DMS114 treated with DMSO at 0.1 percent for 48 hours (cell line): ENCODE measurements around the gene PSMA6.
"Not testable (repeated sequence)": the region's sequence is repeated elsewhere in the genome, so short reads cannot be mapped to it uniquely, and the experiment has no call there.

Experiments
- DNase-seq: peaks from one replicate; lab custom pipeline; 2025; ENCODE audit not compliant: unreplicated experiment; lab: John Stamatoyannopoulos, UW

PSMA6 gene

DNA sequence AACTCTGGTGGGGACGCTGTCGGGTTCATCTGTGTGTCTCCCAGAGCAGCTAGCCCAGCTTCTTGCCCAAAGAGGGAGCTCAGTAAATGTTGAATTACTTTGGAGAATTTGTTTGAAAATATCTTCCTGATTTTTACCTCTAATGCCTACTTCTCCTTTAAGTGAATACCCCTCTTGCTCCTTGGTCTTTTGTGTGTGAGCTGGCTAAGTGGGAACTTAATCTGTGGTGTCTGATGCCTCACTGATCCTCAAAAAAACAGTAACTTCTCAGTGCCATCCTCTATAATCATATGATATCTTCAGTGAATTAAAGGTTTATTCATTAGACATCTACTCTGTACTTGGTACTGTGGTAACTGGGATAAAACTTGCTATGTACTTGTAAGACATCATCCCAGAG, 7.7 kb upstream of the PSMA6 start:
- DNase-seq, result no peak

DNA sequence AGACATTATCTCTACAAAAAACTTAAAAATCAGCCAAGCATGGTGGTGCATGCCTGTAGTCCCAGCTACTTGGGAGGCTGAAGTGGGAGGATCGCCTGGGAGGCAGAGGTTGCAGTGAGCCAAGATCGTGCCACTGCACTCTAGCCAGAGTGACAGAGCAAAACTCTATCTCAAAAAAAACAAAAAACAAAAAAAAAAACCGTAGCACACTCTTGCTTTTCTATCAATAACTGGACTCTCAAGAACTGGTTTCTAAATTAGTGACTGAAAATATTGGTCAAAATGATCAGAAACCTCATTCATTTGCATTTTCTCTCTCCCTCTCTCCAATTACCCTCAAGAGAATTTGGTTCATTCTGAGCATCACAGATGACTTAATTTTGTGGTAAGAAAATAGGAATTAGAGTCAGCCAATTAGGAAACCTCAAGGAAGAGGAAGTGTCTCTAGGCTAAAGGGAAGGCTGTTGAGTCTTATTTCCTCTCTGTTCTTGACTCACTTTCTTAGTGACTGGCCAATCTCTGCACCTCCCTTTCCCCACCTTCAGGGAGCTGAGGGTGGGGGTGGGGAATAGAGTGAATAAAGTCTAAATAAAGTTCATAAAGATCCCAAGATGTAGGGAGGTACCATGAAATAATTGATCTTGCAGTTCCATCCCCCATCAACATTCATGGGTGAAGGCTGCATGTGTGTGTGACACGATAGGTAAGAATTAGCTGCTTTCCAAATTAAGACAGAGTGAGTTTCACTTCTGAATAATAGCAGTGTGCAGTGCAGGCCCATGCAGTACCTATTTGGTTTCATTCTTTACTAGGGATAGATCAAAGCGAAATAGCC, 6.8 kb upstream of the PSMA6 start:
- DNase-seq, result no peak

DNA sequence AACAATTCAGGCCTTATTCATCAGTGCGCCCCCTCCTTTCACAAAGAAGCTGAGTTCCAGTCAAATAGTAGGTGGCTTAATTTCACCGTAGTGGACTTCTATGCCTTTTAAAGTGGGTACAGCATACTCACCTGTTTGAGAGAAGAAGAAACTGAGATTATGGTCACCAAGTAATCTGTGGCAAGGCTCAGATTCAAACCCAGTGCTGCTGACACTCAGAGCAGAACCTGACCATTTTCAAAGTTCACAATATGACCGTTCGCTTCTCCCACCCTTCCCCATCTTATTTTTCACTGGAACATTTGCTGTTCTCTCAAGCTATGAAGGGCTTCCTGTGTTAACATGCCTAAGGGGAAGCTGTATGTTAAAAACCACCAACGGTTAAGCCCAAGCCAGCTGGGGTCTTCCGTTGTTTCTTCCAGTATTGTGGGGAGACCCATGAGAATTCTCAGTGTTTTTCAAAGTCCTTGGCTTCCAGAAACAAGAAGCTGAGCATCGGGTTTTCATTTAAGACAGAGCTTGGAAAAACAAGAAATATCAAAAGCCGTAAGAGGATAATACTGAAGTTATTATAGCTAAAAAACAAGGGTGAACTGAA, 6.1 kb upstream of the PSMA6 start:
- no peak for DNase-seq

DNA sequence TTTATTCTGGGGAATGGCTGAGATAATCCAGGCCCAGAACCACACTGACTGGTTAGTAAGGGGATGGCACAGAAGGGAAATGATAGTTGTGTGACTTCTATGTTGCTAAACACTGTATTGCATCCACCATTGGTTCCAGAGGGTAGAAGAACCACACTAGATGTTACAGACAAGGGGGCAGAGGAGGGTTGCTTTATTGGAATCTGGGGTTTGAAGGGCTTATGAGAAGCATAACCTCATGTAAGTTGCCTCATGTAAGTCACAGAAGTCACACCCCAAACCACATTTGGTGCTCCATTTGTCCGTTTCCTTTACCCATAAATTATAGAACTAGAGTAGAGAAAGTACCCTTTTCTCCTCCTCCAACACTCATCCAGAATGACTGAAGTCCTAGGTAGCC, 5.5 kb upstream of the PSMA6 start:
- no peak for DNase-seq

DNA sequence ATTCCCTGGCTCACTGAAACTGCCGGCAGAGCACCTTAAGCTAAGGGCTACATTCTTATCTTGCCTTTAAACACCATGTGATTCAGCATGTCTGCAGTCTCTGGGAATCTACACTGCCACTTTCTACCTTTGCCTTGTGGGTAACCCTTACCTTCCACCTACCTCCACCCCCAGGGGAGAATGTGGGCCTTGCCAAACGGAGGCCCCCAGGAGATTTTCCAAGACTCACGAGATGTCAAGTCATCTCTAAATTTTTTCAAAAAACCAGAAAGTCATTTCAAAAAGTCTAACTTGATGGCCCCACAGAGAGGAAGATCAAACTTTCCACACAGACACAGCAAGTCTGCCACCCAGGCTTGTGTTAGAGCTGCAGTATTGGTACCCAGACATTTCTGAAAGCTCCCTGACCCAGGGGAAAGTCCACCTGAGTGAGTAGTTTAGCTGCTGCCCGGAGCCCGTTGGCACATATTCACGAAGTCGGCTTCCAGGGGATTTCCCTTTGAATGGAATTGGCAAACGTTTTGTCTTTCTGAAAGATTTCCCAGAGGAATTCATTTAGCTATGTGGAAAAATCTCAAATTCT, 4.7 kb upstream of the PSMA6 start:
- DNase-seq, result no peak

DNA sequence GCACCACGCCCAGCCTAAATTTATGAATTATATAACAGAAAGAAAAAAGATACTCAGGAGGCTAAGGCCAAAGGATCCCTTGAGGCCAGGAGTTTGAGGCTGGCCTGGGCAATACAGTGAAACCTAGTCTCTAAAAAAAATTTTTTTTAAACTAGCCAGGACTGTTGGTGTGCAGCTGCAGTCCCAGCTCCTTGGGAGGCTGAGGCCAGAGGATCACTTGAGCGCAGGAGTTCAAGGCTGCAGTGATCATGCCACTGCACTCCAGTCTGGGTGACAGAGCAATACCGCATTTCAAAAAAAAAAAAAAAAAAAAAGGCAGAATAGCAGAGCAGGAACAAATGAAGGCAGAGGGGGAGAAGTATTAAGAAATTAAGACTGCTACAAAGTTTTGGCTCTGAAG, 2.6 kb upstream of the PSMA6 start:
- DNase-seq, result no peak

DNA sequence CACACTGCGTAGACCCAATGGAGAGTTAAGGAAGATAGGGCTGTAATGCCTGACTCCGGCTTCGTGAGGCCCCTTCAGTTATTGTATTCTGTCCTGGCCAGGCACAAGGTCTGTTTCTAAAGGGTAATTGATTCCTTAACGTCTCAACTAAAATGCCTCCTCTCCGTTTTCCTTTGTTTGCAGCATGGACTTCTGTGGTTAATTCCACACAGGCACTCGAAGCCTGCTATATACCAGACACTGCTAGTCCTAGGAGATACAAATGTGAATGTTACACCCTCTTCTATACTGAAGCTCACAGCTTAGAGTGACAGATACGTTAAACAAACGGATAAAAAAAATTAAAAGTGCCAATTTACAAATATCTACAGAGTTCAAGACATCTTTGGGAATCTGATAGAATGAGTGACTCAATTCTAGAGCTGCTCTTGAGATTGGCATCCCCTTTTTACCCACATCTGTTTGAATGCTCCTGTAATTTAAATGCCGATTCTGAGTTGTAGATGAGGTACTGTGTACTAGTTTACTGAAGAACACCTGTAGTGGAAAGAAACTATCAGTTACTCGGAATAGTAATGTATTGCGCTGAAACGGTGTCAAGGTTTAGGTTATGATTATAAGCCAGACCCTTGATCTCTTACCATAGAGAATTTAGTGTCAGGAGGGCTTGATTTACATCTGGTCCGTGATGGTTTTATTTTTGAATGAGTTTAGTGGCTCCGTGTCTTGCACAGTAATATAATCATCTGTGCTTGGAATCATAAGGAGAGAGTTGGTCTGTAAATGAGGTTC, 784 bp downstream of the PSMA6 start:
- no peak for DNase-seq

DNA sequence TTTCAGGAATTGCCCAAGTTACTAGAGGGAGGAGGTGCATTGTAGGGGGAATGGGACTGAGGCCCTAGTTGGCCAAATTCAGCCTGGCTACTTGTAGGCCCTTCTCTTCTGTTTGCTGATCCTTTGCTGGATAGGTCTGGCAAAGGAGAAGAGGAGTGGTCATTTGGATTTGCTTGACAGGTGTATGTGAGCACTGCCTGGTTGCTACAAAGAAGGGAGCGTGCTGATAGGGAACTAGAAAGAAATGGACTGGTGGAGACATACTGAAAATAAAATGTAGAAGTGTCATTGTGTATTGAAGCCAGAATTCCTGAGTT, 3.6 kb downstream of the PSMA6 start:
- no peak for DNase-seq

DNA sequence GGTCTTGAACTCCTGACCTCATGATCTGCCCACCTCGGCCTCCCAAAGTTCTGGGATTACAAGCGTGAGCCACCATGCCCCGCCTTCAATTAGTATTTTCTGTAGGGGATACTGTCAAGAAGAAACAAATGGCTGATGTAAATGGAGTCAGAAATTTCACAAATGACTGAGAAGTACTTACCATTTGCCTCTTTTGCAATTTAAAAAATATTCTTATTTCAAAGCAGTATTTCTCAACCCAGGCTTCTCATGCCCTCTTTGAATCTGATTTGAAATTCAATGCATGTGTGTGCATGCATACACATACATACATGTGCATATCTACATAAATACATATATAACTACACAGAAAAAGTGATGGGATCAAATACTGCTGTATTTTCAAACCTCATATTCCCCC, 4.4 kb downstream of the PSMA6 start:
- DNase-seq, result no peak

DNA sequence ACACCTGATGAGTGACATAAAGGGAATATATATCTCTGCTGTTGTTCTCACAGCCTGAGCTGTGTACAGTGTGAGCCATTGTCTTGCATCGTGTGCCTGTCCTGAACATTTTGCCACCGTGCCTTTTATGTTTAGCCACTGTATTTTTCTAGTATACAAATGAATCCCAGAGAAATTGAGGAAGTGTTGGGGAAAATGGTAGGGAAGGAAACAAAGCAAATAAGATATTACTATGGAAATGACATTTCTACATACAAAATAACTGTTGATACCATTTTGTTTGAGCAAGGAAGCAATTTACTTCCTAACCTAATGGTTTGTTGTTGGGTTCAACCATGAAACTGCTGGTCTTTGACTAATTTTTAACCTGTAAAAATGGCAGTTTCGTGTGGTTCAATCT, 5.5 kb downstream of the PSMA6 start:
- DNase-seq, result no peak

DNA sequence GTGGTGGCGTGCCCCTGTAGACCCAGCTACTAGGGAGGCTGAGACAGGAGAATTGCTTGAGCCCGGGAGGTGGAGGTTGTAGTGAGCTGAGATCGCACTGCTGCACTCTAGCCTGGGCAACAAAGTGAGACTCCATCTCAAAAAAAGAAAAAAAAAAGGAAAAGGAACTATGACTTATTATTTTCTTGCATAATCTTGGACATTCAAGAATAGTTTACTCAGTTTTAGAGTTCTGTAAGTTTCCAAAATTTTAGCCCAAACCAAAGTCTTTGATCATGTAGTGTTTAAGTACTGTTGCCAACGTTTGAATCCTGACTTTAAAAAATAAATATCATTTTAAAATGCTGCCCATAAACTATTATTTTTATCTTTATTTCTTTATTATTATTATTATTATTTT, 6.2 kb downstream of the PSMA6 start:
- no peak for DNase-seq

DNA sequence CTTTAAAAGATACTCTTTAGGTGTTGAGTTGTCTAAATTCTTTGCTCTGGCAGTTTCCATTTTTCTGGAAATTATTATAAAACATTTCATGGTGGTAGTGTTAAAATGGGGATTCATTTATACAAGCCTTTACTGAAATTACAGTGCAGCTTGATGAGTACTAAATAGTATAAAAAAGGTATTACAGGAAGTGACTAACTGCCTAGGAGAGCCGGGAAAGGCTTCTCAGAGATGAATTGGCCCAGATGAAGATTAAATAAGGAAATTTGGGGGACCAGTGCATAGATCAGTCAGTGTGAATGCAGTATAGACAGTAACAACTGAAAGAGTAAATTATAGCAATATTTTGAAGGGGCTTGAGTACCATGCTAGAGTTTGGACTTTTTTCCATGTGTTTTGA, 7.5 kb downstream of the PSMA6 start:
- DNase-seq, result no peak

DNA sequence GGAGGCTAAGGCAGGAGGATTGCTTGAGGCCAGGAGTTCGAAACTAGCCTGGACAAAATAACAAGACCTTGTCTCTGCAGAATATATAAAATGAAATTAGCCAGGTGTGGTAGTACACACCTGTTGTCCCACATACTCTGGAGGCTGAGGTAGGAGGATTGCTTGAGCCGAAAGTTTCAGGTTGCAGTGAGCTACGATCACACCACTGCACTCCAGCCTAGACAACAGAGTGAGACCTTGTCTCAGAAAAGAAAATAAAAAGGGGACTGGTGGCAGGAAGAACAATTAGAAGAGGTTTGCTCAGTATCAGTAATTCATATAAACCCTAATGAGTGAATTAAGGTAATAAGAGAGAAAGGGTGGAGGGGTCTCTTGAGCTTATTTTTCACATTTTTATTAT, 8.0 kb downstream of the PSMA6 start:
- no peak for DNase-seq

DNA sequence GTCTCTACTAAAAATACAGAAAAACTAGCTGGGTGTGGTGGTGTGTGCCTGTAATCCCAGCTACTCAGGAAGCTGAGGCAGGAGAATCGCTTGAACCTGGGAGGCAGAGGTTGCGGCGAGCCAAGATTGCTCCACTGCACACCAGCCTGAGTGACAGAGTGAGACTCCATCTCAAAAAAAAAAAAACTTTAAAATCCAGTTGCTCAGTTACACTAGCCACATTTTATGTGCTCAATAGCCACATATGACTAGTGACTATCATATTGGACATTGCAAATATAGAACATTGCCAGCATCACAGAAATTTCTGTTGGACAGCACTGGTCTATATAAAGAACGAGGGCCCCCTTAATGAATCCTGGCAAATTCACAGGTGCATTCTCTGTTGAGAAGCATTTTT, 9.2 kb downstream of the PSMA6 start:
- not testable (repeated sequence) for DNase-seq

DNA sequence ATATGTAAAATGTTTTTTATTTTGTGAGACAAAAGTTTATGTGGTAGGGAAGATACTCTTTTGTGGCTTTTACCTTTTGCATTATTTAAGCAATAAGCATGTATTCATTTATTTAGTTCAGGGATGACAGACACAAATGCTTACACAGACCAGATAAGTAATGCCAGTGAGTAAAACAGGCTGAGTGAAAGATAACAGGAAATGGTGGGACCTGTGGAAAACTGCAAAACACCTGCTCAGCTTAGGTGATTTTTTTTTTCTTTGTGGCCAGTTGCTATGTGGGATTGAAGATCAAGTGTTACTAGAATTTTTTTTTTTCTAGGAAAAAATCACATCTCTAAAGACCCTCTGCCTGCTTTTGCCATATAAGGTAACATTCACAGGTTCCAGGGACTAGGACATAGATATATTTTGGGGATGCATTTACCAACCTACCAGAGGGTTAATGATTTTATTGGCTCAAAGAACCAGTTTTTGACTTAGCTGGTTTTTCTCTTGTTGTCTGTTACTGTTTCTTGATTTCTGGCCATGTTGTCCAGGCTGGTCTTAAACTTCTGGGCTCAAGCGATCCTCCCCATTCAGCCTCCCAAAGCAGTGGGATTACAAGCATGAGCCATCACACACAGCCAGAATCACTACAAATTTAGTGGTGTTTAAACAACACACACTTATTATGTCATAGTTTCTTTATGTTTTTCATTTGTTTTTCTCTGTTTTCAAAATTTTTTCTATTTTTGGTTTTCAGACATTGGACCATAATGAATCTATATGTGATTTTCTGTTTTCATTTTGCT, 9.8 kb downstream of the PSMA6 start:
- DNase-seq, result no peak

DNA sequence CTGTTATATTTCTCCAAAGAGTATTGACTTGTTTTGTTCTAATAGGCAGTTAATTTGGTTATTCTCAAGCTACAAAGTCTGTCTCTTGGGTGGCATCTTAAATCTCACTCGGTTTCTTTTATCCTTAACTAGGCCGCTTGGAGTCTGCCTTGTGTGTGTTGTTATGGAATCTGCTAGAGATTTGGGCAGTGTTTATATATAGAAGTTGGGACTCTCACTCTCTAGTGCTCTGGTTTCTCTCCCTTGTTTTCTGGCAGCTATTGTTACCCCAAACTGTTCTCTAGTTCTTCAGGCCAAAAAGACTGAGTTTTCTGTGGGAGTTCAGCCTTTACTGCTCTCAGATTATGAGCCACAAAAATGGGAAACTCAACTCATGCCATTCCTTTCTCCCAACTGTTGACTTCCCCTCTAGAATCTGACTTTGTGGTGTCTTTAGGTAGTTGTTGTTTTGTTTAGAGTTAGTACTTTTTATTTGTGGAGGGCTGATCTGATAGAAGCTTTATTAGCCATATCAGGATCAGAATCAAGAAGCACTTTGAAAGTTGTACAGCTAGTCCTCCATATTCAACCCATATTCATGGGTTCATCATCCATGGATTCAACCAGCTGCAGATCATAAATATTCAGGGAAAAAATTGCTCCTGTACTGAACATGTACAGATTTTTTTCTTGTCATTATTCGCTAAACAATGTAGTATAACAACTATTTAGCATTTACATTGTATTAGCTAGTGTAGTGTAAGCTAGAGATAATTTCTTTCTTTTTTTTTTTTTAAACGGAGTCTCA, 11.2 kb downstream of the PSMA6 start:
- no peak for DNase-seq

DNA sequence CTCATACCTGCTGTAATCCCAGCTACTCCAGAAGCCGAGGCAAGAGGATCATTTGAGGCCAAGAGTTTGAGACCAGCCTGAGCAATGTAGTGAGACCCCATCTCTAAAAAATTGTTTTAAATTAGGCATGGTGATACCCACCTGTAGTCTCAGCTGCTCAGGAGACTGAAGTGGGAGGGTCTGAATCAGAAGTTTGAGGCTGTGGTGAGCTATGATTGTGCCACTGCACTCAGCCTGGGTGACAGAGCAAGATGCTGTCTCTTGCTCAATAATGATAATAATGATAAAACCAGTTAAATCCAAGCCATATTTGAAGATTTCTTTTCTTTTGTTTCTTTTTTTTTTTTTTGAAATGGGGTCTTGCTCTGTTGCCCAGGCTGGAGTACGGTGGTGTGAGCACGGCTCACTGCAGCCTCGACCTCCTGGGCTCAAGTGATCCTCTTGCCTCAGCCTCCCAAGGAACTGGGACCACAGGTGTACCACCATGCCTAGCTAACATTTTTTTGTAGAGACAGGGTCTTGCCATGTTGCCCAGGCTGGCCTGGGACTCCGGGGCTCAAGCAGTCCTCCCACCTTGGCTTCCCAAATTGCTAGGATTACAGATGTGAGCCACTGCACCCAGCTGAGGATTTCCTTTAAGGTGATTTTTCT, 12.8 kb downstream of the PSMA6 start:
- DNase-seq, result no peak

DNA sequence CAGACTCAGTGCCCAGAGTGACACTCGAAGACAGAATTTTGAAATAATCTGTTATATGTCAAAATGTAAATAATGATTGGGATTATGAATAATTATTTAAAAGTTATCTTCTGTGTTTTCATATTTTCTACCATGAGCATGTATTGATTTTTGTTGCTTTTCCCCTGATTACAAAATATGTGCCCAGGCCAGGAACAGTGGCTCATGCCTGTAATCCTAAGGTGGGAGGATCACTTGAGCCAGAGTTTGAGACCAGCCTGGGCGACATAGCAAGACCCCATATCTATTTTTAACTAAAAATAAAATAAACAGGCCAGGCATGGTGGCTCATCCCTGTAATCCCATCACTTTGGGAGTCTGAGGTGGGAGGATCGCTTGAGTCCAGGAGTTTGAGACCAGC, 13.5 kb downstream of the PSMA6 start:
- no peak for DNase-seq

DNA sequence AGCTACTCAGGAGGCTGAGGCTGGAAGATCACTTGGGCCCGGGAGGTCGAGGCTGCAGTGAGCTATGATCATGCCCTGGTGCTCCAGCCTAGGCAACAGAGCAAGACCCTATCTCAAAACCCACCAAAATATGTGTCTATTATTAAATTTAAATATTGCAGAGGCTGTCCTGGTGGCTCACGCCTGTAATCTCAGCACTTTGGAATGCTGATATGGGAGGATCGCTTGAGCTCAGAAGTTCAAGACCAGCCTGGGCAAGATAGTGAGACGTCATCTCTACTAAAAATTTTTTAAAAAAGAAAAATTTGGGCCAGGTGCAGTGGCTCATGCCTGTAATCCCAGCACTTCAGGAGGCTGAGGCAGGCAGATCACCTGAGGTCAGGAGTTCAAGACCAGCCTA, 13.9 kb downstream of the PSMA6 start:
- no peak for DNase-seq

DNA sequence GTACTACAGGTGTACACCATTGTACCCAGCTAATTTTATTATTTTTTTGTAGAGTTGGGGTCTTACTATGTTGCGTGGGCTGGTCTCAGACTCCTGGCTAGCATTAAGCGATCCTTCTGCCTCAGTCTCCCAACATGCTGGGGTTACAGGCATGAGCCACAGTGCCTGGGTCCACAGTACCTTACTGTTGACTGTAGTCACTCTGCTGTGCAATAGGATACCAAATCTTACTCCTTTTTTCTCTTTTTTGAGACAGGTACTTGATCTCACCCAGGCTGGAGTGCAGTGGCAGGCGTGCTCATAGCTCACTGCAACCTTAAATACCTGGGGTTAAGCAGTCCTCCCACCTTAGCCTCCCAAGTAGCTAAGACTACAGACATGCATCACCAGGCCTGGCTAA, 25.6 kb downstream of the PSMA6 start:
- DNase-seq, result no peak
